Suprapubic skin (tissue), 4 donors: ENCODE measurements around the gene CYP2S1. TPM values are rescaled to one million over a fixed set of nuclear protein-coding genes. Genes with fewer than 3 reads are reported as not detected.

ENCODE experiments used
- DNase-seq, 2 donors: peaks; one replicate each; pipeline ENCODE4 v3.0.0-alpha.2; 2019; ENCODE audit warnings: low spot score in 2 of 2
- H3K27ac ChIP-seq: fragments of 200-600 bp; sonication (generic); one replicate; pipeline ENCODE4 v1.5.1; 2019
- H3K27me3 ChIP-seq: fragments of 200-600 bp; sonication (generic); one replicate; pipeline ENCODE4 v1.5.1; 2019
- H3K36me3 ChIP-seq: fragments of 200-600 bp; sonication (generic); one replicate; pipeline ENCODE4 v1.5.1; 2019
- H3K4me1 ChIP-seq: fragments of 200-600 bp; sonication (generic); one replicate; pipeline ENCODE4 v1.5.1; 2019
- H3K4me3 ChIP-seq: fragments of 200-600 bp; sonication (generic); one replicate; pipeline ENCODE4 v1.5.1; 2019; ENCODE audit warnings: mild to moderate bottlenecking
- H3K9me3 ChIP-seq: fragments of 200-600 bp; sonication (generic); one replicate; pipeline ENCODE4 v1.5.1; 2019
- CTCF ChIP-seq, 2 donors: fragments of 200-600 bp in 1 of 2; fragments of 450-650 bp in 1 of 2; sonication (generic) in 1 of 2; IDR thresholded peaks; one replicate each; pipeline ENCODE4 v1.5.1; 2016 to 2019; ENCODE audit warnings: antibody characterized with exemption in 2 of 2, mild to moderate bottlenecking in 1 of 2, moderate library complexity in 1 of 2
- EP300 ChIP-seq: sonication (generic); formaldehyde crosslinking; IDR thresholded peaks from one replicate; pipeline ENCODE4 v1.6.1; 2017; ENCODE audit warnings: antibody characterized with exemption
- POLR2A ChIP-seq, 2 donors: fragments of 450-650 bp; IDR thresholded peaks; one replicate each; pipeline ENCODE4 v1.6.1; 2017; ENCODE audit warnings: antibody characterized with exemption in 2 of 2, mild to moderate bottlenecking in 2 of 2, moderate library complexity in 2 of 2
- POLR2AphosphoS5 ChIP-seq, 3 donors: sonication (generic); formaldehyde crosslinking; IDR thresholded peaks; one replicate each; pipeline ENCODE4 v1.6.1; 2017; ENCODE audit warnings: antibody characterized with exemption in 3 of 3
- WGBS: methylation state at CpG from one replicate; pipeline ENCODE4 v1.1.5; 2018; 5-methylcytosine and 5-hydroxymethylcytosine counted together
- total RNA-seq, 4 donors: library from RNA; depleted of rRNA; stranded (reverse); fragments of >200 nt; gene quantifications; one replicate each; pipeline ENCODE4 v1.1.0, GENCODE V29; 2016

The CYP2S1 gene
- total RNA-seq, 4 donors from 2014 or later: 1.8 to 6.5 (median 2.5) TPM

- DNase-seq: no peak
- no peaks in the 10 kb centered on the region for H3K27me3 ChIP-seq
- no peaks in the 10 kb centered on the region for H3K9me3 ChIP-seq
- H3K36me3 ChIP-seq: no peaks in the 10 kb centered on the region
- H3K27ac ChIP-seq: no peak overlapping the region
- no peak overlapping the region for H3K4me3 ChIP-seq
- no peak for TF ChIP-seq POLR2AphosphoS5 (IDR thresholded peaks at IDR 0.05)
- no peak for TF ChIP-seq POLR2A (IDR thresholded peaks at IDR 0.05)
- TF ChIP-seq CTCF (IDR thresholded peaks at IDR 0.05): no peak
- WGBS: 88% methylated on average over 1 of the region's 1 CpG
- peaks cover 27% of the 10 kb centered on the region for H3K4me1 ChIP-seq
Measured at GRCh38 chr19:41214161-41214560, 21.1 kb downstream of the CYP2S1 start.

- H3K4me1 ChIP-seq: peaks cover 55% of the 10 kb centered on the region
- TF ChIP-seq POLR2A (IDR thresholded peaks at IDR 0.05) (no peak), CTCF (IDR thresholded peaks at IDR 0.05) (no peak), POLR2AphosphoS5 (IDR thresholded peaks at IDR 0.05) (no peak), EP300 (no peak)
- 72% methylated on average over 7 of the region's 7 CpGs for WGBS
Measured at GRCh38 chr19:41217741-41218140, 24.7 kb downstream of the CYP2S1 start.

GRCh38 chr19:41218249-41218614 lies 25.2 kb downstream of the CYP2S1 start:
- peak overlapping the region; percentile 64 for H3K4me3 ChIP-seq
- H3K4me1 ChIP-seq: peaks cover 58% of the 10 kb centered on the region
- H3K36me3 ChIP-seq: peaks cover 13% of the 10 kb centered on the region
- peak overlapping the region; percentile 96 for H3K27ac ChIP-seq
- no peaks in the 10 kb centered on the region for H3K27me3 ChIP-seq
- TF ChIP-seq POLR2AphosphoS5 (IDR thresholded peaks at IDR 0.05): no peak
- TF ChIP-seq CTCF (IDR thresholded peaks at IDR 0.05): no peak
- no peak for TF ChIP-seq EP300
- no peak for TF ChIP-seq POLR2A (IDR thresholded peaks at IDR 0.05)
- WGBS: 60% methylated on average over 7 of the region's 7 CpGs
- no peak for DNase-seq
- H3K9me3 ChIP-seq: no peaks in the 10 kb centered on the region

More at GRCh38 chr19:41217741-41218140, 24.7 kb downstream of the CYP2S1 start:
- H3K9me3 ChIP-seq: no peaks in the 10 kb centered on the region
- peaks cover 13% of the 10 kb centered on the region for H3K36me3 ChIP-seq
- no peak overlapping the region for H3K4me3 ChIP-seq
- no peaks in the 10 kb centered on the region for H3K27me3 ChIP-seq
- H3K27ac ChIP-seq: peak overlapping the region; percentile 96
- DNase-seq: no peak

- H3K27ac ChIP-seq: peak within 1 kb of the TSS; percentile 96
- H3K27me3 ChIP-seq: no peaks in the 10 kb centered on the region
- H3K36me3 ChIP-seq: peaks cover 13% of the 10 kb centered on the region
- H3K4me1 ChIP-seq: peaks cover 64% of the 10 kb centered on the region
- H3K4me3 ChIP-seq: peak within 1 kb of the TSS; percentile 64
- no peaks in the 10 kb centered on the region for H3K9me3 ChIP-seq
- DNase-seq: peak; percentile 92 to 93
- WGBS: 5% methylated on average over 25 of the region's 32 CpGs
- TF ChIP-seq POLR2A (IDR thresholded peaks at IDR 0.05) (peak; percentile 9 to 52), CTCF (IDR thresholded peaks at IDR 0.05) (no peak), EP300 (no peak), POLR2AphosphoS5 (IDR thresholded peaks at IDR 0.05) (peak in 2 of 3 donors; percentile 69 to 82)
Measured at GRCh38 chr19:41218615-41219507, 25.8 kb downstream of the CYP2S1 start, which contains the start of gene AXL. AXL (plus strand) TSS chr19:41219223; CDS start chr19:41219393, 170 bp downstream.

GRCh38 chr19:41219924-41220567 lies 27.0 kb downstream of the CYP2S1 start:
- Histone ChIP-seq H3K36me3 (peaks cover 13% of the 10 kb centered on the region), H3K4me1 (peaks cover 76% of the 10 kb centered on the region), H3K9me3 (no peaks in the 10 kb centered on the region), H3K4me3 (peak overlapping the region; percentile 64), H3K27me3 (no peaks in the 10 kb centered on the region), H3K27ac (peak overlapping the region; percentile 96)
- no peak for TF ChIP-seq EP300
- TF ChIP-seq CTCF (IDR thresholded peaks at IDR 0.05): no peak
- peak in 2 of 3 donors; percentile 13 to 15 for TF ChIP-seq POLR2AphosphoS5 (IDR thresholded peaks at IDR 0.05)
- no peak for TF ChIP-seq POLR2A (IDR thresholded peaks at IDR 0.05)
- DNase-seq: peak in 1 of 2 donors; percentile 84
- 31% methylated on average over 12 of the region's 16 CpGs for WGBS
